HG03342 (cell line): ENCODE measurements around the gene MPPED1.

Experiments
- ATAC-seq: cut with Tn5 transposase; IDR thresholded peaks from one replicate; pipeline ENCODE4 v1.9.1; 2021; ENCODE audit warnings: mild to moderate bottlenecking, moderate library complexity; ENCODE audit not compliant: unreplicated experiment

Gene MPPED1

DNA sequence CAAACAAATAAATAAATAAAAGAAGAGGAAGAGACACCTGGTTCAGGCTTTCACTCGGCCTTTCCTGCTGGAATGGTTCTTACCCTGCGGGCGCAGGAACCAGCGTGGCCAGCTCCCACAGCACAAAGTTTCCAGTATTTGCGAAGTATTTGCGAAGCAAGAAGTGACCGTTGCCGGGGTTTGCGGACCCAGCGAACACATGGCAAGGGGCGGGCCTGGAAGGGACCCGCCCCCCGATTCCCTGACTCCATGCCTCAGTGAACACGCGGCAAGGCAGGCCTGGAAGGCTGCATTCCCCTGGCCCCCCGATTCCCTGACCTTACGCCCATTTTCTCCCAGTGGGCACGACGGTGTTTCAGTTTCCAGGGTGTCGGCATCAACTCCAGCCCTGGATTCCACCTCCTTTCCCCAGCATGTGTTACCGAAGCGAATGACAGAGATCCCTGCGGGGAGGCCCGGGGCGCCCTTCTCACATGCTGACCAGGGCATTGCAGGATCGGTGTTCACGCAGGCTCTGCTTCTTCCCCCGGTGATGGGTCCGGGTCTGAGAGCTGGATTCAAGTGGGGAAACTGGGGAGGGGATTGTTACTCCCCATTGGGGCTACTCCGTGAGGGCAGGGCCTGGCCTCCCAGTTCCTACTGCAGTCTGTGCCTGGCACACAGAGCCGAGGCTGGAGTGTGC is 102.8 kb downstream of the MPPED1 start:
- no peak for ATAC-seq

DNA sequence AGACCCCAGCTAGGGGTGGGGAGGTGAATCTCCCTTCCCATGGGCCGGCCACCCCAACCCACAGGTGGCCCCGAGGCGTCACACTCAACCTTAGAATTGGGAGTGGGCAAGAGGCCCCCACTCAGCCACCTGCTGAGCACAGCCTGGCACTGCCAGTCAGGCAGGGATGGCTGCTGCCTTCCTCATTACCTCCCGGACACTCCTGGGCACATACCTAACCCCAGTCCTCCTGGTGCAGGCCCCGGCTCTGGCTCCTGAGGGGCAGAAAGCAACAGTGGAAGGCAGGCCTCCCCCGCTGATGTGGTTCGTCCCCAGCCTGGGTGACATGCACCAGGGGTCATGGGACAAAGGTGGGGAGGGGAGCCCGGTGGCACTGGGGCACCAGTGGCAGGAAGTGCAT is 103.6 kb downstream of the MPPED1 start:
- no peak for ATAC-seq

DNA sequence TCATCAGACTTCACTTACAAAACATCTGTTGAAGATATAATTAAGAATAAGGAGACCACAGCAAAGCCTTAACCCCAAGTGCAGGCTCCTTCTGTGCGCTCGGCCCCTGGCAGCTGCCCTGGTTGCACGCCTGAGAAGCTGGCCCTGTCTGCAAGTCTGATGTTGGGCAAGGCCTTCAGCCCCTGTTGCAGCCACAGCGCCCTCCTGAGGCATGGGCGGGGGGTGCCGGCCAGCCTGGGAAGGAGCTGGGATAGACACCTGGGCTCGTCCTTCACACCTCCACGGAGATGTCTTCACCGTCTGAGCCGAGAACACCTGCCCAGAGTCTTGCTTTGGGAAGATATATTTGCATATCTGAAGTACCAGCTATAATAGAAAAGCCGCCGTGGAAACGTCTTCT is 104.1 kb downstream of the MPPED1 start:
- ATAC-seq: no peak

DNA sequence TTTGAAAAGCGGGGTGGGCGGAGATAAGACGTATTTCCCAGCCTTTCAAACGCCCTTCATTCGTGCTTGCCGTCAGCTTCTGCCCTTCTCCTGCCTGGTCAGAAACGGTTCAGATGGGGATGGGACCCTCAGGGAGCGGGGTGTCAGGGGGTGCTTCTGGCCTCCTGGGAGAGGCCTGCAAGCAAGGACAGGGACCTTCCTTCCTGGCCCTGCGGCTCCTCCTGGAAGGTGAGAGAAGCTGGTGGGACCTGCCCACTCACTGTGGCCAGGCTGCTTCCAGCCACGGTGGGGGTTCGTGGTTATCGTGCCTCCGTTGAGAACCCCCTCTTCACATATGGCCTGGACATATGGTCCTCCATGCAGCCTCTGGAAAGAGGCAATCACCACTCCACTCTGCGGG is 104.6 kb downstream of the MPPED1 start:
- no peak for ATAC-seq

DNA sequence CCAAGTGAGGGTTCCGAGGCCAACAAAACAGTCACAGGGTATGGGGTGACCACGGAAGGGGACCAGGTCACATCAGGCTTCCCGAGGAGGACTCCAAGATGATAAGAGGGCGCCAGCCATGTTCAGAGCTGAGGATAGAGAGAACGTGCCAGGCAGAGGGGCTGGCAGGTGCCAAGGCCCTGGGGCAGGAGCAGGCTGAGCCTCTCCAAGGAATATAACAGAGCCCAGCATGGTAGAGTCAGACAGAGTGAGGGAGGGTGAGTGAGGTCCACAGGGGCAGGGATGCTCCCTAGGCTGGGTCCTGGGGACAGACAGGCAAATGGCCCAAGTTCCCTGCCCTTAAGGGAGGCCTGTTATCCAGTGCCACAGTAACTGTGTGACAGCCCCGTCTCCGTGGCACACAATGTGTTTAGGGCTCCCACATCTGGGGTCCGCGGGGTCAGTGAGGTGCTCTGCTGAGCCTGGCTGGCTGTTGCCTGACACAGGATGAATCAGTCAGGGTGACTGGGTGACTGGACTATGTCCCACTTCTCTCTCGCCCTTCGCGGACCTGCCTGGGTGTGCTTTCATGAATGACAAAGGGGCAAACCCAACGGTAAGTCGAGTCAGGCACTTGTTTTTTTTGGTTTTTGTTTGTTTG is 105.3 kb downstream of the MPPED1 start:
- ATAC-seq: no peak

DNA sequence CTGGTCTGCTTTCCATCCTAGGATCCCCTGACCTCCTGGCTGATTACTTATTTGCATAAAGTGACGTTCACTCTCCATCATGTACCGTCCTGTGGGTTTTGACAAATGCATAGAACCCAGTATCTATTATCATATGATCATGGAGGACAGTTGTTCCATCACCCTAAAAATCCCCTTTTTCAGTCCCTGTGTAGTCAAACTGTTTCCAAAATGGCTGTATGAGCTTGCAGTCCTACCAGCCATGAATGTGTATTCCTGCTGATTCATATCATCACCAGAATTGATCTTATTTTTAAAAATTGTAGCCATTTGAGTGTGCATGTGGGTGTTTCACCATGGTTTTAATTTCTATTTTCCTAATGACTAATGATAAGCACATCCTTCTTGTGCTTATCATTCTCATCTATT is 108.8 kb downstream of the MPPED1 start:
- ATAC-seq: no peak

DNA sequence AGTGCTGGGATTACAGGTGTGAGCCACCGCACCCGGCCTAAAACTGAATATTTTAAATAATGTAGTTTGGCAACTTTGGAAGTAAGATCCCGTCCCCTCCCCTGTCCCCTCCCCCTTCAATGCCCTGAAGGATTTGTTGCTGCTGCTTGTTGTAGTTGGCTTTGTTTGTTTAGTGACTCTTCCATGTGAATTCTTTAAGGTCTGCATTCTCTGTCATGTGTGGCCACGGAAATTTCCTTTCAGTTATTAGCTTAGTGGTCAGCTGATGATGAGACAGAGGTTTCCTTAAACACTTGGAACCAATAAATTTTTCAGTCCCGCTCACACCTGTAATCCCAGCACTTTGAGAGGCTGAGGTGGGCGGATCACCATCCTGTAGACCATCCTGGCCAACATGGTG is 109.9 kb downstream of the MPPED1 start:
- no peak for ATAC-seq

DNA sequence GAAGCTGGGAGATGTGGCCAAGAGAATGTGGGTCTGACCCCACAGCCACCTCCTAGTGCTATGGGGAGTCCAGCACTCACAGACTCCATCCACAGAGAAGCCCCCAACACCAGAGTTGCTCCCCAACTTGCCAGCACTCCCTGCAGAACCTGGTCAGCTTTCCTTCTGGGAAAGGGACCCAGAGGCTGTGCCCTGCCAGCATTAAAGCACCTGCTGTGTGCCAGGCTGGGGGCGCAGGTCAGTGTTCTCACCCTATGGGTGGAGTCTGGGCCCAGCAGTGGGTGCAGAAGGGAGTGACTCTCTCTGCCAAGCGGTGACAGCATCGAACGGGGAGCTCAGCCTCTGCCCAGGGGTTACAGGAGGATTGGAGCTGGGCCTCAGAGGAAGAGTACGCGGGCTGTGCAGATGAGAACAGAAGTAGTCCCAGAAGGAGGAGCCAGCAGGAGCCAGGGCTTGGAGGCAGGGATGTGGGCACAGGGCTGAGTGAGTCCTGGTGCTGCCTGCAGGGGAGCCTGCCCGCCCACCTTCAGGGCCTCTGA is 114.4 kb downstream of the MPPED1 start:
- no peak for ATAC-seq

DNA sequence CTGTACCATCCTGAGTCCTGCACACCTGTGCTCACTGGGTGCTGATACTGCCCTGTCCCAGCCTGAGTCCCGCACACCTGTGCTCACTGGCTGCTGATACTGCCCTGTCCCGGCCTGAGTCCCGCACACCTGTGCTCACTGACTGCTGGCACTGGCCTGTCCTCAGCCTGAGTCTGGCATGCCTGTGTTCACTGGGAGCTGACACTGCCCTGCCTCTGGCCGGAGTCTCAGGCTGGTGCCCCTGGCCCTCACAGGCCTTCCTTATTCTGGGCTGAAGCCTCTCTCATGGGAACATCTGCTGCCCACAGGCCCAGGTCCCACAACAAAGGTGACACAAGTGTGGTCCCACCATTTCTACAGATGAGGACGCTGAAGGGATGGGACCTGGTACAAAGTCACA is 115.1 kb downstream of the MPPED1 start:
- ATAC-seq: no peak

DNA sequence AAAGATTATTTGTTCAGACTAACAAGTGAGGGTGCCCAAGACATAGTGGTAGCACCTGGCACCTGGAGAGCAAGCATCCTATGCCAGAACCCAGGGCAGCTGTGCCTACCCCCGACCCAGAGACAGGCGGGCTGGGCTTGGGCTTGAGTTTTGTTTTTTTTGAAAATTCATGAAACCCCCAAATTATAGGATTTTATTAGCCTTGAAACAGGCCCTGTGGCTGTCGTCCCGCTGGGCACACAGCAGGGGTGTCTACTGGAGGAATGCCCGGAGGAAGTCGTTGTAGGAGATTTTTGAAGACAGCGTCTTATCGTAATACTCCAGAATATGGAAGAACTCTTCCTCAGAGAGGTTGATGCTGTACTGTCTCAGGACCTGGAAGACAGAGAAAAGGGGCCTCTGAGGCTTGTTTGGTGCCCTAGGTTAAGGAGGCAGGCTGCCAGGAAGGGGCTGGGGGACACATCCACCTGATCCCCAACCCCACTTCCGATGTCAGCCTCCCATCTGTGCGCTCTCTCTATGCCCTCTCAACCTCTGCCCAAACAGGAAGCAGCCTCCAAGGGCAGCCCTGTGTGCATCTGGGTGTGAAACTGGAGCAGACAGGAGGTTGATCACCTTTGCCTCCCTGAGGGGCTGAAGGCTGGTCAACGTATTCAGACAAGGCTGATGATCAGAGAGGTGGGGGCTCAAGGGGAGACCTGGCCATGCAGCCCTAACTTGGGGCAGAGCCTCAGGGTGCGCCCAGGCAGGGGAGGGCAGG is 117.0 kb downstream of the MPPED1 start:
- no peak for ATAC-seq

DNA sequence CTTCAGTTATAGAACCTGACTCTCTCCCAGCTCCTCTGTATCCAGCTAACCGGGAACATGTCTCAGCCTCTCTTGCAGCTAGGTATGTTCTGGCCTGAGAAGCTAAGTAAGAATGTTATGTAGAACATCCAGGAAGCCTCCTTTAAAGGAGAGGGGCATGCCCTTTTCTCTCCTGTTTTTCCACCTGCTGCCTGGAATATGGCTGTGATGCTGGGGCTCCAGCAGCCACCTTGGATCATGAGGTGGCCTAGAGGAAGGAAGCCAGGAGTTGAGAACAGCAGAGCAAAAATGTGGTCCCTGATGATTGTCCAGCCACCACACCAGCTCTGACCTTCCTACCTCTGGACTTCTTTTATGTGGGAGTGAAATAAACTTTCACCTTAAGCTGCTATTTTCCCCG is 117.6 kb downstream of the MPPED1 start:
- ATAC-seq: no peak

DNA sequence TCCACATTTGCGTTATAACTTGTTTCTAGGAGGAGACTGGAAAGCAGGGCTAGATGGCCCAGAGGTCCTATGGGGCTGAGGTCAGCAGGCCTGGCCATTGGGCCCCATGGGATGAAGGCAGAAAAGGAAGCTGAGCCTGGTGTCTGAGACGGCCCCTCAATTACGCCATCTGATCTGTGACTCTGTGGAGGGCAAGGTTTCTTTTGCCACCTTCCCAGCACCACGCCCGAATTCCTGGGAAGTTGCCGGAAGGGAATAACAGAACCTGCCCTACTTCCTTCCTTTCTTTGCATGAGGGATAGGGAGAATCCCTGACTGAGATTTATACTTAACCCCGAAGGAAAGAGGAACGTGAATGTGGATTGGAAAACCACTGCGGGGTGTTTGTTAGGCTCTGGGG is 118.1 kb downstream of the MPPED1 start:
- ATAC-seq: no peak

DNA sequence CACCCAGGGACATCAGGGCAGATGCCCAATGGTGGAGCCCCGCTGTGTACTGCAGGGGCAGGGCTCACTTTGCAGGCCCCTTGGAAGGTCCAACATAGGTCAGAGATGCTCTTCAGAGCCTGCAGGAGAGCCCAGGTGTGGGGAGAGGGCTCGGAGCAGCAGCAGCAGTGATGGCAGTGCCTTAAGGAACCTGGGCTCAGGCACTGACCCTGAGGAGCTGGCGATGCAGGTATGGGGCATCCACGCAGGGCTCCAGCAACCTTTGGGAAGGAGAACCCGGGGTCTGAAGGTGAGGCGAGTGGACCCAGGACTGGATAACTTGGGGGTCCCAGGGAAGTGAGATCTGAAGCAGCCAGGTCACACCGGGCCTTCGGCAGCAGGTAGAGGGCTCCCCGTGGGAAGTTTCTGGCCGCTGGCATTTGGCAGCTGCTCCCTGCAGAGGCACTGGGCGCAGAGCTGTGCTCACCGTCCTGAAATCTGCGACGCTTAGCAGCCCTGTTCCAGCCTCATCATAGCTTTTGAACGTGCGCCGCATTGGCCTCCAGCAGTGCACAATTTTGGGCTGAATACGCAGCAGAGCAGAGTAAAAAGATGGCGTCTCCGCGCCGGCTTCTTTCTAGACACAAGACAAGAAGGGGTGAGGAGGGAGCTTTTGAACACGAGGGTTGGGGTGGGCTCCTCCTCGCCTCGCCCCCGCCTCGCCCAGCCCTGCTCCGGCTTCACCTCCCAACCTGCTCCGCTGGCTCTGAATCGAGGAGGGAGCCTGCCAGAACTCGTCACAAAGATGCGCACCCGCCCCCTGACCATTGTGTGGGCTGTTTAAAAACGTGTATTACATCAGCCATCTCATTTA is 118.8 kb downstream of the MPPED1 start:
- ATAC-seq: no peak

DNA sequence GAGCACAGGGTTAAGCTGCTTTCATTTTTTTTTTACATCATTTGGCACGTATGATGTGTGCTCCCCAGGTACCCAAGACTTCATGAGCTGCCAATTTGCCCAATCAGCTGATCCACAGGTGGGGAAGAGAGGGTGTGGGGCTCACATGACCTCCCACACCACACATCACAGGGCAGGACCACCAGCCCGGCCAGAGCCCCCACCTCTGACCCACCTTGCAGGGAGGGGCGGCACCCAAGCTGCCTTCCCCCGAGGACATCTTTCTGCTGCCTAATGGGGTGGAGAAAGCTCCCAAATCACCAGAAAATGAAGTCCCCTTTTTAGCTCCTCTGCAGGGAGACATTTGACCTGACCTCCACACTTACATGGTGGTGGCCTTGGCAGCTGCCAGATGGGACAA is 119.8 kb downstream of the MPPED1 start:
- no peak for ATAC-seq

DNA sequence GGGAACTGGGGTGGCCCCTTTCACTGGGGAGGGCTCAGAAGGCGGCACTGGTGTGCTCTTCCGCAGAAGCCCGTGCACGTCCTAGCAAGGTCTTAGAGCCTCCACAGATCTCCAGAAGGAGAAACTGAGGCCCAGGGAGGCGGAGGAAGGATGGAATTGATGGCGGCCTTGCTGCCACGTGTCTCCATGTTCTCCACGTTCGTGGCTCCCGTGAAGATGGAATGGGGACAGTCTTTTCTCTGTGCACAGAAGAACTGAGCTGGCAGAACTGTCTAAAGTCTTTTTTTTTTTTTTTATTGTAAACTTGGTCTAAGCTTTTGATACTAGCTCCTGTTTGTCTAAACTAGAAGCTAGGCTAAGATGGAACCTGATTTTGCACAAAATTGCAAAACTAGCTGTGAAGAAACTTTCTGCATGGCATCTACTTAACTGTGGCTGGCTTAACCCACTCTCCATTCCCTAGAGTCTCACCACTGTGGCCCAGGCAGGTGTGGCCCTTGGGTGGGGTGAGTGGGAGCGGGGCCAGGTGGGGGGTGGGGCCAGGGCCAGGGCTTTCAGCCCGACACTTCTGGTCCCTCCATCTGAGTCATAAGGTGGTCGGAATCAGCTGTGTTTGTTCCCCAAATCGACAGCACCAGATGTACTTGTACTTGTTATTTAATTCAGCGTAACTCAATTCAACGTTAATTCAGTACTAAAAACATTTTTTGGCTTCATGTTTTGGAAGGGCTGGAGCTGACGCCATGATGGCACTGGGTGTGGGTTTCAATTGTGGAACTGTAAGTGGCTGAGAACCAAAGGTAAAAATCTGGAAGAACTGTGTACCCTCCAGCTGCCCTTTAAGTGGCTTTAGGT is 120.7 kb downstream of the MPPED1 start:
- ATAC-seq: no peak

DNA sequence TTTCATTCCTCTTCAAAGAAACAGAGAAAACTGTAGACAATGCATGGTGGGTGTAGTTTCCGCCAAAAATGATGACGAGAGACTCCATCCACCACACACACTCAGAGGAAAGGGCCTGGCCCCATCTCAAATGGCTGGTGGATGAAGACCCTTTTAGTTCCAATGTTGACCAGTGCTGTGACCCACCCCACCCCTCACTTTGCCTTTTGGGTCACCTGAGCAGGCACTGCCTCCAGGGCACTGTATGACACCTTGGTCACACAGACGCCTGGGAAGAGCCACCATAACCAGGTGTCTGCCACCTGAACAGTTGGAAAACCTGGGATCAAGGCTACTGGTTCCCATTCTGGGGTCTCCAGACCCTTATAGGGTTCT is 121.3 kb downstream of the MPPED1 start:
- no peak for ATAC-seq

DNA sequence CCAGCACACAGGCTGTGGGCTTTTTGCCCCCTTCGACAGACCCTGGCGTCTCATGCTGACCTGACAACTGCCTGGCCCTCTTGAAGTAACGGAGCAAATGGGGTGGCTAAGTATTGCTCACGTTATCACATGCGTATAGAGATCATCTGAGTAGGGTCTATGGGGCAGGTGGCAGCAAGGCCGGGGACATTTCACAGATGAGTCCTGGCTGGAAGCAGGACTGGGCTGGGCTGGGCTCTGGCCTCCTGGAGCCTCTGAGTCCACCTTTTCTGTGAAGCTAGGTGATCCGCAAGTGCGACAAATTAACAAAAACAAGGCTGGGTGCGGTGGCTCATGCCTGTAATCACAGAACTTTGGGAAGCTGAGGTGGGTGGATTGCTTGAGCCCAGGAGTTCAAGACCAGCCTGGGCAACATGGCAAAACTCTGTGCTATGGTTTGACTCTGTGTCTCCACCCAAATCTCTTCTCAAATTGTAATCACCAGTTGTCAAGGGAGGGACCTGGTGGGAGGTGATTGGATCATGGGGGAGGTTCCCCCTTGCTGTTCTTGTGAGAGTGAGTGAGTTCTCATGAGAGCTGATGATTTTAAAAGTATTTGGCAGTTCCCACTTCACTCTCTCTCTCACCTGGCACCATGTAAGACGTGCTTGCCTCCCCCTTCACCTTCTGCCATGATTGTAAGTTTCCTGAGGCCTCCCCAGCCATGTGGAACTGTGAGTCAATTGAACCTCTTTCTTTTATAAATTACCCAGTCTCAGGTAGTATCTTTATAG is 122.0 kb downstream of the MPPED1 start:
- no peak for ATAC-seq

DNA sequence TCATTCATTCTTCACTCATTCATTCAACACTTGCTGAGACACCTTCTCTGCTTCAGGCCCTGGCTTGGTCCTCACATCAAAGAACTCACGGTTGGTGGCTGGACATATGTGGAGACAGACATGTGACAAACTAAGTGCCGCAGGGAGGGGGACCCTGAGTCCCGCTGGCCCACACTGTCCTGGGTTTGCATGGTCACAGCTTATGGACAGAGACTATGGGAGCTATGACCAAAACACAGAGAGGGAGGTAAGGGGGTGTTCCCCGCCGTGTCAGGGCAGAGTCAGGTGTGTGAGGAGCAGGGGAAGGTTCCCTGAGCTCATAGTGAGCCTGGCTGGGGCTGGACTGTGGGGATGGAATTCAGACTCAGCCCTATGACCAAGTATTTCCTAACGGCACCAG is 123.1 kb downstream of the MPPED1 start:
- ATAC-seq: no peak

DNA sequence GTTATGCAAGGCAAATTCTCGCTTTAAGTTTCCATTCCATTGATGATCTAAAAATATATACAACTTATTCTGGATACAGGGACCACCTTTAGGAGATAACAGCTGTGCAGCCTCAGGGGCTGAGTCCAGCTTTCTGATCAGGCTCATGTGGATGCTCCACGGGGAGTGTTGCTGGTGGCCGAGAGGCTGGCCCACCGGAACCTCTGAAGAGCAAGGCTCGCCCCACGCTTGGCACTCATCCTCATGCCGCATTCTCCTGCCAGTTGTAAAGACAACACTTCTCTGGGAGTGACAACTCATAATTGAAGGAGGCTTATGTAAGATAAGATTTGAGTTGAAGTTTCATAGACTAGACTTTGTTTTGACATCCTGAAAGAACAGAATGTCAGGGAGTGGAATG is 123.5 kb downstream of the MPPED1 start:
- ATAC-seq: no peak
